GM19467 (cell line): ENCODE data around the gene AOPEP.
A peak's percentile ranks its signal among the peaks of the same experiment; 100 is the strongest.
"Not testable (repeated sequence)": the region's sequence is repeated elsewhere in the genome, so short reads cannot be mapped to it uniquely, and the experiment has no call there.

Experiments
- ATAC-seq: cut with Tn5 transposase; IDR thresholded peaks from one replicate; pipeline ENCODE4 v1.9.1; 2021; ENCODE audit warnings: mild to moderate bottlenecking, moderate library complexity; ENCODE audit not compliant: unreplicated experiment

The AOPEP gene

DNA sequence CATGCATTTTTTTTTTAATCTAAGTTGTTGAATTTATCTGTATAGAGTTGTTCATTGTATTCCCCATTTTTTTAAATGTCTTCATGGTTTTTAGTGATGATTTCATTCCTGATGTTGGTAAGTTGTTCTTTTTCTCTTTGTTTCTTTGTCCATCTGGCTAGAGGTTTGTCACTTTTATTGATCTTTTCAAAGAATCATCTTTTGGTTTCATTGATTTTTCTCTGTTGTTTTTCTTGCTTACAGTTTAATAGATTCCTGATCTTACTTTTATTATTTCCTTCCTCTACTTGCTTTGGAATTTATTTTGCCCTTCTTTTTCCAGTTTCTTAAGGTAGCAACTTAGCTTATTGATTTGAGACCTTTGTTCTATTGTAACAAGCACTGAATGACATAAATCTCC is 114.2 kb downstream of the AOPEP start:
- no peak for ATAC-seq

DNA sequence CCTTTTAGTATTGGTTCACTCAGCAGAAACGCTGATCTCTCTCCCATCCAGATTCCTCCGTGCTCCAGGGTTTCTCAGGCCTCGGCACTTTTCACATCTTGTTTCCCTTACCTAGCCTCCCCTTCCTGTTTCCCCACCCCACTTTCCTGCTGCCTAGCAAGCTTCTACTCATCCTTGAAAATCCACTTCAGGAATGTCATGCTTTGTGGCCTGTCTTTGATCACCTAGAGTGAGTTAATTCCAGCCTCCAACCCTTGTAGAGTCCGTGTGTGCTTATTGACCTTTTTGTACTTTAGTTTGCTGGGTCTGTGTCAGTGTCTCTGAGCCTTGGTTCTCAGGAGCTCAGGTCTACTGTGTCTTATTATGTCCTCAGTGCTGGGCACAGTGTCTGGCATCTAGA is 116.6 kb downstream of the AOPEP start:
- ATAC-seq = no peak

DNA sequence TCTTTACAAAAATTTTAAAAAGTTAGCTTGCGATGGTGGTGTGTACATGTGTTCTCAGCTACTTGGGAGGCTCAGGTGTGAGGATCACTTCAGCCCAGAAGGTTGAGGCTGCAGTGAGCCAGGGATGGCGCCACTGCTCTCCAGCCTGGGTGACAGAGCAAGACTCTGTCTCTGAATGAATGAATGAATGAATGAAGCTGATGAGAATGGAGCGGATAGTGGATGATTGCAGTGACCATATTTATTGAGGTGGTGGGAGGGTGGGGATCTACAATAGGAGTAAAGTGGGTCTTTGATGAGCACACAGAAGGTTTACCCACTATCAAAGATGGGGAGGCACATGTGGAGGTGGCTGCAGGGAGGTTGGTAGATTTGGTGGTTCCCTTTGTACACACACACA is 120.2 kb downstream of the AOPEP start:
- no peak for ATAC-seq

DNA sequence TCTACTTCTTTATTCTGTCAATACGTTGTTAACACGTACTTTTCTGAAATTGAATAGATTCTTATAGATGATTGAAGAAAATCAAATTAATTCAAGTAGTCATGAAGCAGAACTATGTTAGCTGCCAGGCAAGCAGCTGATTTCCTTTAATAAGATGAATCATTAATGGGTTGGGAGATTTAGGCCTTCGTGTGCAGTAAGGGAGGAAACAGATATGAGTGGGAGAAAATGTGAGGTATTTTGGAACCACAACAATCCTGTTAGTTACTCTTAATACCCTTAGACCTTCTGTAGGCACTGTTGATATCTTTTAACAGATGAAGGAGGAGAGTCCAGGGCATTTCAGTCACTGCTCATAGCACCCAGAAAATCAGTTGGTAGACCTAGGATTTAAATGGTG is 121.0 kb downstream of the AOPEP start:
- ATAC-seq = no peak

DNA sequence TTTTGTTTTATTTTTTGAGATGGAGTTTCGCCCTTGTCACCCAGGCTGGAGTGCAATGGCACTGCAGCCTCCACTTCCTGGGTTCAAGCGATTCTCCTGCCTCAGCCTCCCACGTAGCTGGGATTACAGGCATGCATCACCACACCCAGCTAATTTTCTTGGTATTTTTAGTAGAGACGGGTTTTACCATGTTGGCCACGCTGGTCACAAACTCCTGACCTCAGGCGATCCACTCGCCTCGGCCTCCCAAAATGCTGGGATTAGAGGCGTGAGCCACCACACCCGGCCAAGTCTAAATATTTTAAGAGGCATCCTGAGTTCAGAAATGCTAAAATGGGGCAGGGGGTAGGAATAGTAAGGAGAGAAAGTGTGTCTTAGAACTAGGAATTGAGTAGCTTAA is 122.3 kb downstream of the AOPEP start:
- not testable (repeated sequence) for ATAC-seq

DNA sequence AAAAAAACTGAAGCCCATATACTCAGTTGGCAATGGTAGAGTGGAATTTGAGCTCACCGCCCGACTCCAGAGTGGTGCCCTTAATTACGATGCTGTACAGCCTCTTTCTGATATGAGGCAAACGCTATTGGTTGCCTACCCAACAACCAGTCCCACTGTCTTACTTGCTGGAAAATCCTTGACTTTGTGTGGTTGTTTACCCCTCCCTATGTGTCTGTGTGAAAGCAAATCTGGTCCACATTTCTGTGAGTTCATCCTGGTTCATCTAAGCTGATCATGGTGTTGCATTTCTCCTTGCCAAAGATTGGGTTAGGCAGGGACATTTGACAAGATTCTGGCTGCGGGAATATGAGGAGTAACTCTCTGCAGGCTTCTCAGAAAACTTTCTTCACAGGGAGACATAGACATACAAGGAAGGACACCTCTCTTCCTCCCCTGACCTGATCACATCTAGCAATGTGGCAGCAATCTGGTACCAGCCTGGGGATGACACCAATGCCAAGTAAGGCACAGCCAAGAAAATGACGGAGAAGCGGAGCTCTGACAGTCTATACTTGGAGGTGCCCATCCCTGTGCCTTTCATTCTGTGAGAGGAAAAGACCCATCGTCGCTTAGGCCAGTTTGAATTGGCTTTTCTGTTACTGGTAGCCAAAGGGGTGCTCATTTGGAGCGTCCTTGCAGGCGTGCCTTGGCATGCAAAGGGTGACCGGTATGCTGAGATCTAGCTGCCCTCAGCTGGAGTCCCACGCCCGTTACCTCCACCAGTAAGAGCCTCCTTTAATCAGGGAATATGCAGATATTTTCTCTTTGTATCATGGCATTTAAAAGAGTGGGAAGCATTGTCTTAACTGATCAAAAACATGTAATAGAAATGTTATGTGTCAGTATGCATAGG is 124.3 kb downstream of the AOPEP start:
- ATAC-seq = no peak

DNA sequence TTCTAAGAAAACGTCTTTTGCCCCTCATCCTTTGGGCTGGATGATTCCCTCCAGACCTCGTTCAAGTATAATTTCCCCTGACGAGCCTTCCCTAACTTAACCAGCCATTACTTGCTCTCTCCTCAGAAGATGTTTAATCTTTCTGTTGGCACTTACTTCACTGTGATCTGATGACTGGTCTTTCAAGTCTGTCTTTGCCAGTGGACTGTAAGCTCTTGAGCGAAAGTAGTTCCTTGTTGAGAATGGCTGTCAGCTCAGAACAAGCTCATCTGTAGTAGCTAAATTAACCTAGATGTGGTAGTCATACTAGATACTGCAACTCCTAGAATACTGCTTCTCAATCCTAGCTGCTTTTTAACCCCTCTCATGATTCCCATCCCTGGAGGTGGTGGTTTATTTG is 125.0 kb downstream of the AOPEP start:
- no peak for ATAC-seq

DNA sequence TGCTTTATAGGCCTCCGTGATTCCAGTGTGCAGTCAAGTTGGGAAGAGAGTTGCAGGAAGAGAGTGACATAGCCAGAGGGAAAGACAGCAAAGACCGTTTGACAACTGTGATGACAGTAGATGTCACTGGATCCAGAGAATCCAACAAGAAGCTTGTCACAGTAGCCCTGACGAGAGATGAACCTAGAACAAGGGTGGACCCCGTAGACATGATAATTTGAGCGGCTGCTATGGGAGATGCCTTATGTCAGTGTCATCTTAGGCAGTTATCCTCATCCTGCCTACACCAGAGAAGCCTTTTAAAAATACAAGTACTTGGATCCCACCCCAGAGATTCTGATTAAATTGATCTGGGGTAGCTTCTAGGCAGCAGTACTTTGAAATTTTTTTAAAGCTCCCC is 125.4 kb downstream of the AOPEP start:
- ATAC-seq = no peak

DNA sequence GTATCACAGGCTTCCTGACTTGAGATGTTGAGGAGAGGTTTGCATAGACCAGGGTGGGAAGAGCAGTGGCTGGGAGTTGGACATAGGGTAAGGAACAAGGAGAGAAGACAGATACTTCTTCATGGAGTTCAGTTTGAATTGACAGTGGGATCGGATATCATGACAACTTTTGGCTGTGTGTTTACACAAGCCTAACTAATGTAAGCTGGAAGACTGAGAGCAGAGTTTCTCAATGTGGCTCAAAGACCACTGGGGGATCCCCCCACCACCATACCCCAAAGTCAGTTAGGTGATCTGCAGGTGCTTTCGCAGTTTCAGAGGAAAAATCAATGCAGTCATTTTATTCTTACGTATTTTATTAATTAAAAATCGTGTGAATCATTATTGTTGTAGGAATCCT is 125.9 kb downstream of the AOPEP start:
- ATAC-seq = no peak

DNA sequence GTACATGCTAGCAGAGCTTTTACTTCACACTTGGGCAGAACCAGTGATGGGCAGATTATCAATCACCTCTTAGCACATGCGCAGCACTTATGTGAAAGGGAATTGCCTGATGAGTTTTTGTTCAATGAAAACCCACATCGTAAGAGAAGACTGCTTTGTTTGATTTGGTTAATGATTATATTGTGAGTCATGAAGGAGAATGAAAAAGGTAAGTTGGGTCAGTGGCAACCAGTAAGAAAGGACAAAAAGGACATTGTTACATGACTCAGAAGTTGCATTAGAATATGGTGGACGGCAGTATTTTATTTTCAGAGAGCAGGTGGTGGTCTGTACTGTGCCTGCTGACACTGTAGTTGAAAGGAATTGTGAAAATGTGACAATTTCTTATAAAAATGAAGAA is 127.4 kb downstream of the AOPEP start:
- no peak for ATAC-seq

DNA sequence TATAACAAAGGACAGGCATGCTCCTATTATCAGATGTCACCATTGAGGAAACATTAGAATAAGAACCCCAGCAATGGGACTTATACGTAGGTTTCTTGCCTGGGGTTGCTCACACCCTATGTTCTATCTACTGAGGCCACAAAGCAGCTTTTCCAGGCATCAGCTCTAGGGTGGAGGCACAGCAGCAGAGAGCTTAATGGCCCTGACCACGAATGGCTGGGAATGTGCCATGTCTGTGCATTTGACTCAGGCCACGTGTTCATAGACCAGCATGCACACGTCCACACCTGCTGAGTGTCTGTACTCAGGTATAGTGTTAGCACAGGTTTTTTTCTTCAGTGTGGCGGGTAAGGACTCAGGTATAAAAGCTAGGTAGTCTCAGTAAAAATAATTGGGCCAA is 129.4 kb downstream of the AOPEP start:
- no peak for ATAC-seq

DNA sequence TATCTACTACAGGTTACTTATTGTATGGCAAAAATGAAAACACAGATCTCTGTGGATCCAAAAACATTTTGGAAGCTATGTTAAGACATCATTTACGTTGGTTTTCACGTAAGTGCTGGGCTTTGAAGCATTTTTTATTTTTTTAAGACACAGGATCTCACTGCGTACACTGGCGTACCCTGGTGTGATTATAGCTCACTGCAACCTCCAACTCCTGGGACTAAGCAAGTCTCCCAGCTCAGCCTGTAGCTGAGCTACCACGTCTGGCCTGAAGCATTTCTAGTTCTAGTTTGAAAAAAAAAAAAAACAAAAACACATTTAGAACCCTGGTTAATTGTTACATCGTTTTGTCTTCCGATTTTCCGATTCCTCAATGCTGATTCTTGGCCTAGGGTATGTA is 131.3 kb downstream of the AOPEP start:
- ATAC-seq = no peak

DNA sequence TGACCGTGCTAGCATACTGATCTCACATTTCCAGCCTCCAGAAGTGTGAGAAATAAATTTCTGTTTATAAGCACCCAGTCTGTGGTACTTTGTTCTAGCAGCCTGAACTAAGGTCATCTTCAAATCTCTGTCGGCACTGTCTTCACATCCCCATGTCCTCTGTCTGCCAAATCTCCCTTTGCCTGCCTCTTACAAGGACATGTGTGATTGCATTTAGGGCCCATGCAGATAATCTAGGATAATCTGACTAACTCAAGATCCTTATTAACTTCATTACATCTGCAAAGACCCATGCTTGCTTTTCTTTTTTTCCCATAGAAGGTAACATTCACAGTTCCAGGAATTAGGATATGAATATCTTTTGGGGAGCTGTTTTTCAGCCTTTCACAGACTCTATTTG is 132.7 kb downstream of the AOPEP start:
- ATAC-seq = no peak

DNA sequence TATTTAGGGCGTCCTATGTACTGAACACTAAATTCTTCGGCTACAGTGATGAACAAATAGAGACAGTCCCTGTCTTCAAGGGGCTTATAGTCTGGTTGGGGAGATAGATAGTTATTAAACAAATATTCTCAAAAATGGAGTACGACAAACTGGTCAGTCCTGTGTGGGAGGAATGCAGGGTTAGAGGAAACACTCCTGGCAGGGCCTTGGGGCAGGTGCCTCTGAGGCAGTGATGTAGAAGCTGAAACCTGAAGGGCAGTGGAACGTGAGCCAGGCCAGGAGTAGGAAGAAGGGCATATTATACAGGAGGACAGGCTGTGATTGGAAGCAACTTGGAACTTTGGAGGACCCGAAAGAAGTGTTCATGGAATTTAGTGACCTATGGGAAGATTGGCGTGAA is 133.4 kb downstream of the AOPEP start:
- ATAC-seq = no peak

DNA sequence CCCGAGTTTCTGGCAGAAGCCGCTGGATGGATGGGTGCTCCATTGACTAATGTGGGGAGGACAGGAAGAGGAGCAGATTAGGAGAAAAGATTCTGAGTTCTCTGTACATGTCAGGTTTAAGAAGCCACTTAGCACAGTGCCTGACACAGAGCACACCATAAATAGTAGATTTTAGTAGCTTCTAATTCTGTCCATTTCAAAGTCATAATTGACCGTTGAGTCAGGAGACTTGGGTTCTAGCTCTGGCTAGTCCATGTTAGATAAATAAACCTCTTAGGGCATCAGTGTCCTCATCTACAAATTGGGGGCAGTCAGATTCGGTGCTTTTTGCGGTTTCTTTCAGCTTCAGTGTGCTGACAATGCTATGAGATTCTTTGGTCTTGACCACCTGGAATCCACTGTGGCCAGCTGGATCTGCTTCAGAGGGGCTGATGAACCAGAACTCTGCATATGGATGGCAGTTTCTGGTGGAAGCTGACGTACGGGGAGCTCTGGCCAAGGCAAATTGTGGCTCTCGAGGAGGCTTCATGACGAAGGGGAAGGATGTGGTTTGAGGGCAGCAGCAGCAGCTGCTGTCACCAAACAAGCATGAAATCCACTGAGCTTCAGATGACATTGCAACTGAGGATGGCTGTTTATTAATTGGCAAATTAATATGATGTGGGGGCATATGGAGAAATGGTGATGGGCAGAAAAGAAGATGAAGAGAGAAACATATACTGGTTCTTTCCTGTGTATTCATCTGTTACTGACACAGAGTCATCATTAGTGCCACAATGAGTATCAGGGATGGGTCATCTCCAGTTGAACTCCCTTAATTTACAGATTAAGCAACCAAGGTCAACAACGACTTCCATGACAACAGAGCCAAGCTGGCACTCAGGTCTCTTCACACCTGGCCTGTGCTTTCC is 134.4 kb downstream of the AOPEP start:
- peak; percentile 95 for ATAC-seq

DNA sequence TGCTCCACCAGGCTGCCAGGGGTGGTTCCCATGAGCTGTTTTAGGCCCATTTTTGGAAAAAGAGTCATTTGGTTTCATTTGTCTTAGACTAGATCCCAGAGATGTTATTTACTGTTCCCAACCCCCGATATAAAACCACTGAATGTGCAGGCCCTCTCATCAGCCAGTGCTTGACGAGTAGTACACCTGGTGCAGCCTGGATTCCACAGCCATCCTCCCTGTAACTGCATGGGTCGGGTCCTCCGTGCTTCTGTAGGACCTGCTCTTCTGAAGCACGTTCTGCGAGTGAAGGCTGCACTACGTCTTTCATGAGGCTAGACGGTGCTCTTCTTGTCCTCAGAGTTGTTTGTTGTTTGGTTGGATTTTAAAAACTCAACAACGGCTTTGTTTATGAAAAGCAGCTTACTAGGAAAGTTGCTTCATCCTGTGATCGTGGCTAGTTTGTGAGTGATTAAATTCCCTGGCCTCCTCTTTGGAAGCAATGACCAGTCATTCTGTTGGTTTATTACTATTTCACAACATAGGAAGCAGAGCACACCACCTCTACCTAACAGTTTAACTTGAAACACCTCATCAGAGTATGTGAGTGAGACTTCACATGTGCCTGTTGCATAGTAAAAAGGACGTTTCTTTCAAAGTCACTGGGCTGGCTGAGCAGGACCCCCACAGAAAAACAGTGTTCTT is 135.2 kb downstream of the AOPEP start:
- ATAC-seq = no peak

DNA sequence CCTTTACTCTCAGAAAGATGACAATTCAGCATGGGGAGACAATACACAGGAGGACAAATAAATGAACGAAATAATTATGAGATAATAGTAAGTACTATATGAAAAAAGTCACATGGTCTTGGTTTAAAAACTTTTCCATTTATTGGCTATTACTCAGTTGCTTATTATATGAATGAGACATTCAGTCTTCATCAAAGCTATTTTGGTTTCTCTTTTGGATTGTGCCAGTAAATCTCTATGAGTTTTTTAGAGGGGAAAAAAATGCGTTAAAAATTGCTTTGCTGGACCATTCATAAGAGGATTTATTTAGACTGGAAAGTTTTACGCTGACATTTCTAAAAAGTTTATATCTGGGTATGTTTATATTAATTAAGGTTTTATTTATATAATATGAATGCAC is 137.7 kb downstream of the AOPEP start:
- ATAC-seq = no peak

DNA sequence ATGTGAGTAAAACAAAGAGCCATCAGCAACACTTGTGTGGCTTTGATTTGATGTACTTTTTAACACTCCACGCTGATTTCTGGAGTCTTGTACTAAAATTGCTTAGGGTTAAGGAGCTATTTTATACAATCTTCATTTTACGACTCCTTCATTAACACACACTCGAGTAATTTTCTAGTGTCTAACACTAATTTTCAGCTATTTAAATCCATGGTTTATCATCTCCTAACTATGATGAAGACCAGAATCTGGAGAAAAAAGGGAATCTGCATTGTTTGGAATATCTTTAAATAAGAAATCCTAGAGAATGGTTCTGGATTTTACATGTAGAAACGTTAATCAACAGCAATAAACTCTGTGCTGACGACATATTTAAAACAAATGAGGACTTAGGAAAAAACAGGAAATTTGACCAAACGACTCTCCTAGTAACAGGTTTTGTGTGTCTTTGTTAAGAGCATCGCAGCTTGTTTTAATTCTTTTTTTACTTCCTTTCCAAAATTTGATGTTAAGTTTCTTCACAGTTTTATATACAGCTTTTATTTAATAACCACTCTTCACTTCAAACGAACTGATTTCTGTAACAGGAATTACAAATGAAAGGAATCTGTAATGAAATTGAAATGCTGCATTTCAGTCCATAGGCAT is 138.5 kb downstream of the AOPEP start:
- ATAC-seq = no peak

DNA sequence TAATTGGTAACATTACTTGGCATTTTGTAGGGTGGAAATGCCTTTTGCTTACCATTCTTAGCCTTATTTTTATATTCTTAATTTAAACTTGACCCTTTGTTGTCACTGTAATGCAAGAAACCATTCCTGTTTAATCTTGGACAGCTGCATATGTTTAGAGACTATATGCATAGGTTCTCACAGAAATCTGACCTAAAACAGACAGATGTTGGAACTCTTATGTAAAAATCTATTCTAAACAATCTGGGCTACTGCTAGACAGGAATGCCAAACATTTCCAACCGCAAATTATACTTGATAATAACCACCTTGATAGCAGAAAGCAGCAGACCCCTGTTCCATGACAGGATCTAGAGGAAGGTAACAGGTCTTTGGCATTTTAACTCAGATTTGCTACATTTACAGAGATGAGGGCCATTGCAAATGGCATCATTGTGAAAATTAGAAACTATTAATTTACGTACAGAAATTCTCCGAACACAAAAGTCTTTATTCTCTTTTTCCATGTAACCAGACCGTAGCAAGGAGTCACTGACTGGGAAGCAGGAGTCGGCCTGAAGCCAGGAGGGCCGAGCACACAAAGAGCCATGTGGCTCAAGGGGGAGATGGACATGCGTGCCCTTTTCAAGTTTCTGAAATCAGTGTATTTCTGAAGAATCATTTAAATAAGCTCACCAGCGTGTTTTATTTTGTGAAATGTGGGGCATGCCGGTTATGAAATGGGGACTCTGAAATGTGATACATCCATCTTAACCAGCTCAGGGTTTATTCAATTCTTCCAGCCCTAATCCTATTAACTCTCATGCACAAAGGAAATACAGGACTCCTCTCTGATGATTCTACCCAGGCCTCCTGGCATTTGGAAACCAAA is 139.3 kb downstream of the AOPEP start:
- ATAC-seq = no peak

DNA sequence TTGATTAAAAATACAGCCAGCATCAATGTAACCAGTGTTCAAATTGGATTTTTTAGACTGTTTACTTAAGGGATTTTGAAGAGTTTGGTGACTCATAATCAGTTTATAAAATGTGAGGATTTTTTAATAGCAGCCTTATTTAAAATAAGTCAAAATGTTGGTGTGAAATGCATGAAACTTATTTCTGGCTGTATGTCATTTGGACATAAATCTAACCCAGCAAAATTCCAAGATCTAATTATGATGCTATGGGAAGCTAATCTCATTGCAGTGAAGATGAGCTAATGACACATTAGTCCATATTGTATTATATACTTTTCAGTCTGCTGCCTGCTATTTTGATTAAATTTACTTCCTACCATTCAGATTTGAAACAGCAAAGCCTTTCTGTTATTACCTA is 140.3 kb downstream of the AOPEP start:
- ATAC-seq = no peak
